Nephron progenitor cell (in vitro differentiated cells): ENCODE data around the gene C12orf43.

Experiments
- DNase-seq: peaks from one replicate; pipeline ENCODE4 v3.0.0; 2021
- H3K27ac Mint-ChIP-seq: 2 replicates; pipeline ENCODE4 v1.8.0; 2021; ENCODE audit warnings: mild to moderate bottlenecking, moderate library complexity, mixed read lengths
- H3K27me3 Mint-ChIP-seq: 2 replicates; pipeline ENCODE4 v1.8.0; 2021; ENCODE audit warnings: mild to moderate bottlenecking, low read depth, mixed read lengths; ENCODE audit not compliant: poor library complexity
- H3K36me3 Mint-ChIP-seq: 2 replicates; pipeline ENCODE4 v1.8.0; 2021; ENCODE audit warnings: low read depth, mixed read lengths
- H3K4me1 Mint-ChIP-seq: 2 replicates; pipeline ENCODE4 v1.8.0; 2021; ENCODE audit warnings: mixed read lengths
- H3K4me3 Mint-ChIP-seq: 2 replicates; pipeline ENCODE4 v1.8.0; 2021; ENCODE audit warnings: mild to moderate bottlenecking, moderate library complexity, mixed read lengths
- H3K9me3 Mint-ChIP-seq: 2 replicates; pipeline ENCODE4 v1.8.0; 2021; ENCODE audit warnings: mild to moderate bottlenecking, moderate library complexity, mixed read lengths
- TF ChIP-seq, protein P1 (sequence below): fragments of 200-600 bp; sonication (generic); IDR thresholded peaks from 2 replicates; pipeline ENCODE4 v1.5.0; 2021; ENCODE audit warnings: antibody characterized with exemption

The C12orf43 gene

DNA sequence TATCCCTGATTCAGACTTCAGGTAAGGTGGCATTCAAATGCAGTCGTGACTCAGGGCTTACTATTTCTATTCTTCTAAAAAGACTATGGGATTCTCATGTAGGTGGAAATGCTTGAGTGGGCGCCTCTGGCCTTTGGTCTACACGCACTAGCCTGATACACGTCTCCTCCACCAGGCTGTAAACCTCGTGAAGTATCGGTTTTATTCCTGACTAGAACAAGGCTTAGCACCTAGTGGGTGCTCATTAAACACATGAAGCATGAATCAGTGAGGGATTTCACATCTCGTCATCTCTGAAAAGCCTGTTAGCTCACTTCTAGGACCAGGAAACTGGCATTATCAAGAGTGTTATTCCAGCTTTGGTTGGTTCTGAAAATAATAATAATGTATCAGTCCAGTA, 55.6 kb downstream of the C12orf43 start:
- H3K4me1 Mint-ChIP-seq = peaks cover 11% of the 10 kb centered on the region
- H3K36me3 Mint-ChIP-seq = no peaks in the 10 kb centered on the region
- H3K27ac Mint-ChIP-seq = no peak overlapping the region
- no peak for DNase-seq
- no peaks in the 10 kb centered on the region for H3K9me3 Mint-ChIP-seq
- TF ChIP-seq, protein P1, sequence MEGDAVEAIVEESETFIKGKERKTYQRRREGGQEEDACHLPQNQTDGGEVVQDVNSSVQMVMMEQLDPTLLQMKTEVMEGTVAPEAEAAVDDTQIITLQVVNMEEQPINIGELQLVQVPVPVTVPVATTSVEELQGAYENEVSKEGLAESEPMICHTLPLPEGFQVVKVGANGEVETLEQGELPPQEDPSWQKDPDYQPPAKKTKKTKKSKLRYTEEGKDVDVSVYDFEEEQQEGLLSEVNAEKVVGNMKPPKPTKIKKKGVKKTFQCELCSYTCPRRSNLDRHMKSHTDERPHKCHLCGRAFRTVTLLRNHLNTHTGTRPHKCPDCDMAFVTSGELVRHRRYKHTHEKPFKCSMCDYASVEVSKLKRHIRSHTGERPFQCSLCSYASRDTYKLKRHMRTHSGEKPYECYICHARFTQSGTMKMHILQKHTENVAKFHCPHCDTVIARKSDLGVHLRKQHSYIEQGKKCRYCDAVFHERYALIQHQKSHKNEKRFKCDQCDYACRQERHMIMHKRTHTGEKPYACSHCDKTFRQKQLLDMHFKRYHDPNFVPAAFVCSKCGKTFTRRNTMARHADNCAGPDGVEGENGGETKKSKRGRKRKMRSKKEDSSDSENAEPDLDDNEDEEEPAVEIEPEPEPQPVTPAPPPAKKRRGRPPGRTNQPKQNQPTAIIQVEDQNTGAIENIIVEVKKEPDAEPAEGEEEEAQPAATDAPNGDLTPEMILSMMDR = no peak
- H3K4me3 Mint-ChIP-seq = no peak overlapping the region
- peaks cover 27% of the 10 kb centered on the region for H3K27me3 Mint-ChIP-seq

DNA sequence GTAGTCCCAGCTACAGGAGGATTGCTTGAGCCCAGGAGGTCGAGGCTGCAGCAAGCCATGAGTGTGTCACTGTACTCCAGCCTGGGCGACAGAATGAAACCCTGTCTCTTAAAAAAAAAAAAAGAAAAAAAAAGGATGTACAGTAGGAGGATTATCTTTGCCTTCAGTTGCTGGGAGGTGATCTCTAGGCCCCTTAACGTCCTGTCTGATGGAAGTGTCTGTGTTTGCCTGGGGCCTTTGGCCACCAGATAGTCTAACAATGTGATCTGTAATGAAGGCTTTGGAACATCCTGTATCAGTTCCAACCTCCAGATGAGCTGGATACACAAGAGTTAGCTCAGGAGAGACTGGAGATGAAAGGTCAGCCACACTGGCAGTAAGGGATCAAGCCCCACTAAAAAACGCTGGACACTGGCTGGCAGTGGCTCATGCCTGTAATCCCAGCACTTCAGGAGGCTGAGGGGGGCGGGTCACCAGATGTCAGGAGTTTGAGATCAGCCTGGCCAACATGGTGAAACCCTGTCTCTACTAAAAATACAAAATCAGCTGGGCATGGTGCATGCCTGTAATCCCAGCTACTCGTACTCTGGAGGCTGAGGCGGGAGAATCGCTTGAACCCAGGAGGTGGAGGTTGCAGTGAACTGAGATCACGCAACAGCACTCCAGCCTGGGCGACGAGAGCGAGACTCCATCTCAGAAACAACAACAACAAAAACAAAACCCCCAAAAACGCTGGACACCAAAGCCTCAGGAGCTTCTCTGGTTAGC, 57.0 kb downstream of the C12orf43 start:
- no peaks in the 10 kb centered on the region for H3K36me3 Mint-ChIP-seq
- no peak overlapping the region for H3K4me3 Mint-ChIP-seq
- no peak for DNase-seq
- peaks cover 26% of the 10 kb centered on the region for H3K27me3 Mint-ChIP-seq
- no peak overlapping the region for H3K27ac Mint-ChIP-seq
- H3K4me1 Mint-ChIP-seq = no peaks in the 10 kb centered on the region
- TF ChIP-seq, protein P1 = no peak
- H3K9me3 Mint-ChIP-seq = no peaks in the 10 kb centered on the region

DNA sequence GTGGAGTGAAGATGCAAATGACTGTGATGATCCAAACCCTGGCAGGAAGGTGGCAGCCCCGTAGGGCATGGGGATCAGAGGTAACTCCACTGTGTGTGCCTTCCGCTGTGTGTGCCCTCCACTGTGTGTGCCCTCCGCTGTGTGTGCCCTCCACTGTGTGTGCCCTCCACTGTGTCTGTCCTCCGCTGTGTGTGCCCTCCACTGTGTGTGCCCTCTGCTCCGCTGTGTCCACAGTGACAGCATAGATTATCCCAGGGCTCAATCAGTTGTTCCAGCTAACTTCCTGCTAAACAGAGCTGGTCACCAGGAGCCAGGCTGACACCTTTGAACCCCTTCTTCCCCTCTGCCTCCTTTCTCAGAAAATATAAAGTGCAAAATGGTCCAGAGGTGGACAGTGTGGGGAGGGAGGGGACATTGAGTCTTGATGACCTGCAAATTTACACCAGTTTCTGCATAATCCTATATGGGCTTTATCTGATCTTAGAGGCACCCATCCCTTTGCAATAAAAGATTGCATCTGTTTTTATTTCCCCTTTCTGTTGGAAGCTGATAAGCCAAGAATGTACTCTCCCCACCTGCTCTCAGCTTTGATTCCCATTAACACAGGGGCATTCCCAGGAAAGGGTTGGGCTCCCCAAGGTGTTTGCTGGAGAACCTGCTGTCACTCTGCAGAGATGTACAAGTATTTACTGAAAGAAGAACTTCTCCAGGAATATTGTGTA, 59.5 kb downstream of the C12orf43 start:
- H3K27ac Mint-ChIP-seq = no peak overlapping the region
- H3K27me3 Mint-ChIP-seq = peaks cover 21% of the 10 kb centered on the region
- DNase-seq = no peak
- TF ChIP-seq, protein P1 = no peak
- H3K4me1 Mint-ChIP-seq = no peaks in the 10 kb centered on the region
- no peaks in the 10 kb centered on the region for H3K36me3 Mint-ChIP-seq
- no peaks in the 10 kb centered on the region for H3K9me3 Mint-ChIP-seq
- no peak overlapping the region for H3K4me3 Mint-ChIP-seq

DNA sequence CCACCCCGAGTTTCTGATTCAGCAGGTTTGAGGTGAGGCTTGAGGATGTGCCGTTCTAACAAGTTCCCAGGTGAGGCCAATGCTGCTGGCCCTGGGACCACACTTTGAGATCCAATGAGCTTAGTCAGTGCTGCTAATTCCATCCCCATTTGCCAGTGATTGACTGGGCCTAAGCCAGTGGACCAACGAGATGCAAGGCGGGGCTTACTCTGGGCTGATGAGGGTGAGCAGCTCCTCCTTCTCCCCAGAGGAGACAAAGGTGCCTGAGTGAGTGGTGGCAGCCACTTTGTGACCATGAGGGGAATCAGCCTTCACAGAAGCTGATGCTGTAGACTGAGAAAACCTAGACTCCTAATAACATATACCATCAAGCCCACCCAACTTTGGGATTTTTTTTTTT, 61.1 kb downstream of the C12orf43 start:
- H3K9me3 Mint-ChIP-seq = peaks cover 4% of the 10 kb centered on the region
- no peak for DNase-seq
- TF ChIP-seq, protein P1 = no peak
- no peak overlapping the region for H3K27ac Mint-ChIP-seq
- H3K4me1 Mint-ChIP-seq = no peaks in the 10 kb centered on the region
- H3K27me3 Mint-ChIP-seq = peaks cover 20% of the 10 kb centered on the region
- no peak overlapping the region for H3K4me3 Mint-ChIP-seq
- H3K36me3 Mint-ChIP-seq = no peaks in the 10 kb centered on the region

DNA sequence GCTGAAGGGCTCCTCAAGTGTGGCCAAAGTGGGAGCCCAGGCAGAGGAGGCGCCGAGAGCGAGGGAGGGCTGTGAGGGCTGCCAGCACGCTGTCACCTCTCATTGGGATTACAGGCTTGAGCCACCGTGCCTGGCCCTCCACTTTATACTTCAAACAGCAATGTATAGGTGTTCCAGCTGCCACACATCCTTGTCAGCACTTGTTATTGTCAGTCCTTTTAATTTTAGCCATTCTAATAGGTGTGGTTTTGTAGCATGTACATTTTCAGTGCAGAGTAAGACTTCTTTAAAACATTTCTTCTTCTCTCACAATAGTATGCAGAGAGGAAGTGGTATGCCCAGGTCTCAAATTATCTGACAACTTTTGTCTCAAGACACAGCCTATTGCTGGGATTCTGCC, 65.5 kb downstream of the C12orf43 start:
- TF ChIP-seq, protein P1 = no peak
- Mint-ChIP-seq H3K27me3 (peaks cover 7% of the 10 kb centered on the region), H3K4me3 (no peak overlapping the region), H3K9me3 (peaks cover 12% of the 10 kb centered on the region), H3K4me1 (peaks cover under 1% of the 10 kb centered on the region), H3K27ac (no peak overlapping the region), H3K36me3 (no peaks in the 10 kb centered on the region)
- no peak for DNase-seq
